HG03342 (cell line): ENCODE results near the gene NID2.

Experiments
- ATAC-seq: cut with Tn5 transposase; IDR thresholded peaks from one replicate; pipeline ENCODE4 v1.9.1; 2021; ENCODE audit warnings: mild to moderate bottlenecking, moderate library complexity; ENCODE audit not compliant: unreplicated experiment

Gene NID2

DNA sequence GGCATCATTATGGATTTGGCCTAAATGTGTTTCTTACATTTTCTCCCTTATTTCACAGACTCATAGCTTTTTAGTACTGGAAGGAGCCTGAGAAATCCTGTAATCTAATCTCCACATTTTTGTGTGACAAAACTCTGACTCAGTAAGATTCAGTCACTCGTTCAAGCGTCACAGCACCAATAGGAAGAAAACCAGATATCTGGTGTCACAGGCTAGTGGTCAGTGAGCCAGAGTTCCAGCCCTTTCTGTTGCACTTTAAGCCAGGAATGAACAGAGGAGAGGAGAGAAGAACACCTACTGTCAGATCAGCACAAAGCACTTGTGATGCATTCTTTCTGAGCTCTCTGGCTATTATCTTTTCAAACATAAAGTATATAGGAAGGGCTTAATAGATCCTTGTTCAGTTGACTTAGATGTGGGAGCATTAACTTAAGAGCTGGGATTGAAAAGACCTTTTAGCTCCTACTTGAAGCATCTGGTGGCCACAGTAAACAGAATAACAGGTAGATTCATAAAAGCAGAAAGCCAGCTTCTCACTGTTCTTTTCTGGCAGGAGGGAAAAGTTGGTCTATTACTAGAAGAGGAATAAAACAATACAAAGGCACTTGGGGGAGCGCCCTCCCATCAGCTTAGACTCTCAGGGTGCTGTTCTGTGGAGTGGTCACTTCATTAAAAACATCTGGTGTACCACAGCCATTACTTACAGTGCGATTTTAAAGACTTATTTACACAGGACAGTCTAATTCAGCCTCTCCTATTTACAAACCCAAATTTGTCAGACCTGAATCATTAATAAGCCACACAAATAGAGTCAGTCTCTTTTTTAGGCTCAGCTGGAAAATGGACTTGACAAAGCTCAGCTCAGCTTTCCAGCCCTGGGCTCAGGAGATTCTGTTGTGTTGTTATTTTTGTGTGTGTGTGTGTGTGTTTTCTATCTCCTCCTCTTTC, 12.2 kb upstream of the NID2 start:
- no peak for ATAC-seq

DNA sequence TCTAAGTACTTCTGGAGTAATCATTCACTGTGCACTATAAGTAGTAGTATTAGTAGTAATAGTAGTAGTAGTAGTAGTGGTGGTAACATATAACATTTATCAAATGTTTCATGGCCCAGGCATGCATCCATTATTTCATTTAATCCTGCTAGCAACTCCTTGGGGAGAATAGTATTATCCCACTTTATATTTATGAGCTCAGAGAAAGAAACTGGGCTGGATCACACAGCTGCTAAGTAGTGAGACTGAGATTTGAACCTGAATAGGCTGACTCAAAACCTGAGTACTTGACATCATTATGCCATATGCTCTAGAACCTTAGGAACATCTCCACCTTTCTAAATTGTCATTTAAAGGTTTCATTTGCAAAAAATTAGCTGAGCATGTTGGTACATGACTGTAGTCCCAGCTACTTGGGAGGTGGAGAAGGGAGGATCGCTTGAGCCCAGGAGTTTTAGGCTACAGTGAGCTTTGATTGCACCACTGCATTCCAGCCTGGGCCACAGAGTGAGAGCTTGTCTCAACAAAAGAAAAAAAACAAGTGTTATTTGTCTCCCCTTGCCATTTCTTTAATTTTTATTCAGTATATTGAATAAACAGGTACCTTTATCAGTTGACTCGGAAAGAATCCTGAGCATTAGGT, 11.4 kb upstream of the NID2 start:
- no peak for ATAC-seq

DNA sequence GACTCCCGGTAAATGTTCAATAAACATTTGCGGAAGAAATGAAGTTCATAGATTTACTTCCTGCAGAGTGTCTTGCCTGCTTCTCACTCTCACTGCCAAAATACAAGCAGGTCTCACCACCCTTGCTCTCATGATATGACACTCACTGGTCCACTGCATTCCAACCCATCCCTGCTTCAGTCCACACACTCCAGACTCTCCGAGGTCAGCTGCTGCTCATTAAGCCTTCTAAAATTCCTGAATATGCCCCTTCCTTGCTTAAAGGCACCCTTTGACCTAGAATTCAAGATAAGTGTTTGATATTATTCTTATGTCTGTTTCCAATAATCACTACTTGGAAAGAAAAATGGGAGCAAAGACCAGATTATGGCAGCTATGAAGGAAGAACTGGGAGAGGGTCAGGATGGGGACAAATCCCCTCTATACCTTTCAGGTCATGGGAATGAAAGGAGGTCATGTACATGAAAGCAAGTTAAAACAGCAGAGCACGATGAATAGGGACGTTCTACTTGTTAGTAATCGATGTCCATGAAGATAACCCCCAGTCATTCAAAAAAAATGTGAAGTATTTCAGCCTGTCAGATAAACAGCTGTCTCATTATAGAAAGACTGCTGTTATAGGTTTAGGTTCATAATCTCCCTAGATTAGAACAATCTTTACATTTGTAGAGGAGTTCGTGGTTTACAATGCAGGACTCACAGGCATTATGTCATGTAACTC, 10.5 kb upstream of the NID2 start:
- ATAC-seq = no peak

DNA sequence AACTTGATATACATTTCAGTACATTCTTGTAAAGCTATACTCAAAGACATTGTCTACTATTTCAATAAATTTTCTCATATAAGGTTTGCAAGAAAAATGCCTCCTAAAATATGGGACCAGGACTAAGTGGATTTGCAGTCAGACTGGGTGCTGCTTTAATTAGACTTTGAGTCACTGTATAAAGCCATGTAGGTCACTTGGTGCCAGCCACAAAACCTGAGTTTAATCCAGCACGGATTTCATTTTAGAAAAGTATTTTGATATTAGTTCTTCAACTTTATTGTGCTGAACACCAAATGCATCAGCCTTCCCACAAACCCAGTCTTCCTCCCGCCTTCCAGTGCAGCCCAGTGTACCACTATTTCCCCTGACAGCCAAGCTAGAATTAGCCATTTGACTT, 9.9 kb upstream of the NID2 start:
- no peak for ATAC-seq

DNA sequence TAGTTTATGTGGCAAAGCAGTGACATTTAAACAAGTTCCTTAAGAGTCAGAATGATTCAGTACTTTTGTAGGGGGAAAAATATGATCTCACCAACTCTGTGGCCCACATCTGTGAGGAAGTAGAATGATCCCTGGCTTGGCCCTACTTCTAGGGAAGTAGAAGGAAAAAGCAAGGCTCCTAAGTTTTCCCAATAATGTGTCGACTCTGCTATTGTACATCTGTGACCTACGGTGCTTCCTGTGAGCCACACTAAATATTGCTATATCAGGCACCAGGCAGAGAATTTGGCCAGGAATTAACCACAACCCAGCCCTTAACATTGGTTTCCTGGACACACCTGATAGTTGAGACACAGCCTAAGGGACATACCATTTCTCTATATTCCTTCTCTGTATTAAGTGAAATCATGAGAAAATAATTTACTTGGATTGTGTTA, 9.3 kb upstream of the NID2 start:
- ATAC-seq = no peak

DNA sequence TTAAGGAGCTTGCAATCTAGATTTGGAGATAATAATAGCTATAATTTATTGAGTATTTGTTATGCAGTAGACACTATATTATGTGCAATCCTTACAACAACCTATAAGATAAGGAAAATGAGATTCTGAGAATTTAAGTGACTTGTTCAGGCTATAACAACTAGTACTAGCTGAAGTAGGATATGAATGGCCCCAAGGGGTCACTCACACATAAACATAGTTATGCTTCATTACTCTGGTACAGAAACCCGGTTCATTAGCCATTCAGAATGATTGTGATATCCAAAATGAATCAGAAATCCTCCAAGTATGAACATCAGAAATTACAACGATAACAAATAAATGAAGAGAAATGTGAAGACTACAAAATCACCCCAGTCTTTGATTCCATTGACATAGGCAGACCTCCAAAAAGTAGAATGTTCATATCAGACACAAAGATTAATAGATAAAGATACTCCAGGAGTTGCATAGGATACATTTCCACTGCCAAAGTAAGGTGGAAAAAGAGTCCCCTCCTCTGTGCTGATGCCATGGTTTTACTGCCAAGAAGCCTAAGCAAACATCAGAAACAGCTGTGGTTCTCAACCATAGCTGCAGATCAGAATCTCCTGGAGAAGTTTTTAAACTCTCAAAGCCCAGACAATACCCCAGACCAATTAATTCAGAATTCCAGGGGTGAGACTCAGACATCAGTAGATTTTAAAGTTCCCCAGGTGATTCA, 8.6 kb upstream of the NID2 start:
- no peak for ATAC-seq

DNA sequence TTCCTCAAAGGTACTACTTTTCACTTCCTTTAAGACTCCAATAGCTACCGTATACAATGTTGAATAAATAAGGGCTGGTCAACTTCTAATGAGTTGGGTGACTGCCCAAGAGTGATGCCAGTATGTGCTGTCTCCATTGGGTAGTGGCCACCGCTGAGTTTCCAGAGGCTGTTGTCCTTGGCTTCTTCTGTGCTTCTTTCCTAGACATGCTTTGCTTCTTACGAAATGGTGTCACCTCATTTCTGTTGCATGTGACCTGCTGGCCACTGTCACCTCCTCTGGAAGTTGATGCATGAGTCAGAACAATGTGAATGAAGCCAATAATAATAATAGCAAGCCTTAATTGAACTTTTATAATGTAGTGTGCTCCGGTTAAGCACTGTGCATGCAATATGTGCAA, 7.5 kb upstream of the NID2 start:
- no peak for ATAC-seq

DNA sequence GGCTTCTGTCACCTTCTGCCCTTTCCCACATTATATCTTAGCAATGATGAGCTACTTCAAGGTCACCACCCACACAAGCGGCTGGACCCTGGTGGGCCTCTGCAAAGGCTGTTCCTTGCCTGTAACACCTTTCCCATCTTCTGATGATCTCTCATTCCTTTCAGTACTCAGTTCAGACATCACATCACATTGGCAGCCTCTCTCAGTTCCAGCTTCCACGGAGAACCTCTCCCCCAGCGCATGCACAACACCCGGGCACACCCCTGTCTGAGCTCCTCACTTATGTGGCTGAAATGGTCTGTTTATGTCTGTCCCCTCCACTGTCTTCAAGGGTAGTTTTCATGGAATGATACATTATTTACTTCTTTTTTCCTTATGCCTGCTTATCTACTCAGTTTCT, 6.5 kb upstream of the NID2 start:
- no peak for ATAC-seq

DNA sequence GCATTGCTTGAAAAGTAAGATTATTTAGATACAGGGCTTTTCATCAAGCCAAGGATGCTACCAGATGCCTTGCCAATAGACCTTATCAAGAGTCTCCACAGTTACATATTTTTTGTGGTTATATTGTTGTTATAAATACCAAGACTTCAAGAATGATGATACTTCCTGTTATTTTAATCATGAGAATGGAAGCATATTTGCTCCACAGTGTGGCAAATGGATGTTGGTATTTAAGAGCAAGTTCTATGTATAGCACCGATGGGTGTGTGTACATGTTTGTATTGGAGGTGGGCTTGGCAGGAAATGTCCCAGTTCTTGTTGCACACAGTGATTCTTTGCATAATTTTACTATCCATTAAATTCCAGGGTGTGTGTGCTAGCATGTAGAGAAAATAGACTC, 4.4 kb upstream of the NID2 start:
- no peak for ATAC-seq

DNA sequence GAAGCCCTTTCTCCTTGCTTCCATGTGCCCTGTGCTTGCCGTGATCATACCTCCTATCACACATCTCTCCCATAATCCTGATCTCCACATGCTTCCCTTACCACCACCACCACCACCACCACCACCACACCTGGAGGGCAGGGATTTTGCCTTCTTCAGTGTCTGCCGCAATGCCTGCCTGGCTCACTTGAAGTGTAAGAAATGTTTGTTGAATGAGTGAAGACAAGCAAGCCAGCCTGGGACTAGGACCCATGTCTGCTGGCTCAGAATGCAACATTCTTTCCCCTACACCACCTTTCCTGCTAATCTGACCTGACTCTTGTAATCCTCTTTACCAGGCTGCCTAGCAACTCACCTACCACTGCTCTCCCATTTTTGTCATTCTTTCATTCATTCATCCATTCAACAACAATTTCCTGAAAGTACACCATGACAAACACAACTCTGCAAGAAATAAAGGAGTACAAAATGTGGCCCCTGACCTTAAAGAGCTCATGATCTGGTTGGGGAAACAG, 3.5 kb upstream of the NID2 start:
- ATAC-seq = no peak

DNA sequence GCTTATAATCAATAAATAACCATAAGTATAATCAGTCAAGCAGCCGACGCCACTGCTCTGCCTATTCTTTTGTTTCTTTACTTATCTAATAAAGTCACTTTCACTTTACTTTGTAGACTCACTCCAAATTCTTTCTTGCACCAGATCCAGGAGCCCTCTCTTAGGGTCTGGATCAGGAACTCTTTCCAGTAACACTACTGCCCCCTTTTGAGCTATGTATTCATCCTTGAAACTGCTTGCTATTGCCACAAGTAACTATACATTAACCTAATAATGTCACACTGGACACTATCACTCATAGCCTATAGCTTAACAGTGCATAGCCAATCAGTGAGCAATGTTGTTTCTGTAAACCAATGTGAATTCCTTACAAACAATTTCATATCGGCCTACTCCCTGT, 2.8 kb upstream of the NID2 start:
- no peak for ATAC-seq

DNA sequence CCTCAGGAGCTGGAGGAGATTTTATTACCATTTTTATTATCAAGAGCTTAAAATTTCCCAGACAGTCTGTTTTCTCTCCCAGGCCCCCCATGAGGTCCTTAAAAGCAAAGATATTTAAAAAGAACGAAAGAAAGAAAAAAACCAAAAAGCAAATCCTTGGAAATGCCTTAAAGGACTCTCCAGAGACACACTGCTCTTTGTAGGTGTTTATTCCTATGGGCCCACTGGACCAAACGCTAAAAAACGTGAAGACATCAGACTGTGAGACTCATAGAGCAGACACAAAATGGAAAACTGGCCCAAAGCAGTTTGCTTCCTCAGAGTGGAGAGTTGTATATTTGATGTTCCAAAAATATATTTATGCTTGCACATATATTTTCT, 1.2 kb upstream of the NID2 start:
- ATAC-seq = no peak

DNA sequence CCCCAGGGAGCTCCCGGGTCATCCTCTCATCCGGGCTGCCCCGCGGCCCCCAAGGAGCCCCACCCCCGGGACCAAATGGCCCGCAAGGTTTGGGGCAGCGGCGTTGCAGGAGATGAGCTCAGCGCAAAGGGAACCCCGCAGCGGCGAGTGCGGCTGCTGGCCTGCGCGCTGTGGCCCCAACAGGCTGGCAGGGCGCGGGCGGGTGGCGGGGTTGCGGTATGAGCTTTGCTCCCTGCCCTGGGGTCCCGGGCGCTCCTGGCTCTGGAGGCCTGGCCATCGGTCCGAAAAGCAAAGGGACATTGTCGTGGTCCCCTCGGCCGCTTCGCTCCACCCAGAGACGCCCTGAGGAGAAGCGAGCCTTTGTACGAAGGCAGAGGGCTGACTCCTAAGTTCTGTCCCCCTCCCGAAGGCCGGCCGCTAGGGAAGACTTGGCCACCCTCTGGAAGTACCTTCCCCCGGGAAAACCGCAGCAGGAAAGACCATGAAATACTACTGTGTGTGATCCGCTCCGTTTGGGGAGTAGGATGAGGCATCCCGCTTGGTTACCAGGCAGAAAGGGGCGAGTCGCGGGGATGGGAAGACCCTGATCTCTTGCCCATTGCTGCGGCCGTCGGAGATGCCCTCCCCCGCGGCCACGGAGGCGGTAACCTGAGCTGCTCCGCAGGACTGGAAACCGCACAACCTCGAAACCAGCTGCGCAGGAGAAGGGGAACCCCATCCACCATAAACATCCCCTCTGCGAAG, 620 bp upstream of the NID2 start:
- ATAC-seq = no peak

DNA sequence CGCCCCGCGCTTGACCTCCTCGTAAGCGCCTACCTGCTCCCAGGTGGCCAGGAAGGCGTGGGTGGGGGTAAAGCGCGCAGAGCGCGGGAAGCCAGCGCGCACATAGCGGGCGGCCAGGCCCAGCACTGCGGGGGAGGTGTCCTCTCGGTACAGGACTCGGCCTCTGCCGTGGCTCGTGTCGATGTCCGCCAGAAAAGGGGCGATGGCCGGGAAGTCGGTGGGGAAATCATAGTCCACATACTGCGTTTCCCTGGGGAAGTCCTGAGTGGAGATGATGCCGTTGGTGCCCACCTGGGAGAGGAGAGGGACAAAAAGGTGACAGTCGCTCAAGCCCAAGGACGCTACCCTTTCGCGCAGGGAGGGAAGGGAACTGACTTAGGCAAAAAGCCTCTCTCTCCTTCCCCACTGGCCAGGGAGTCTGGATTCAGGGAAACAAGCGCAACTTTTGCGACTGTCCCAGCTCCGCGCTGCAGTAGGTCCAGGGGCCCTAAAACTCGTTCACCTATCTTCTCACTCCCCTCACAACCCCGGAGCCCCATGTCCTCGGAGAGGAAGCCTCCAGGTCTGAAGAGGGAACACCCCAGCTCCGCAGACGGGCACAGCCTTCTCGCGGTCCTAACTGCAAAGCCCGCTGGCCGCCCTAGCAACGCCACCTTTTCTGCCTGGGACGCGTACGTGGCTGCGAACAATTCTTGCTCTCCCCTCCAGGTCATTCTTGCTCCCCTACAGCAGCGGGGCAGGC, 815 bp downstream of the NID2 start:
- no peak for ATAC-seq

DNA sequence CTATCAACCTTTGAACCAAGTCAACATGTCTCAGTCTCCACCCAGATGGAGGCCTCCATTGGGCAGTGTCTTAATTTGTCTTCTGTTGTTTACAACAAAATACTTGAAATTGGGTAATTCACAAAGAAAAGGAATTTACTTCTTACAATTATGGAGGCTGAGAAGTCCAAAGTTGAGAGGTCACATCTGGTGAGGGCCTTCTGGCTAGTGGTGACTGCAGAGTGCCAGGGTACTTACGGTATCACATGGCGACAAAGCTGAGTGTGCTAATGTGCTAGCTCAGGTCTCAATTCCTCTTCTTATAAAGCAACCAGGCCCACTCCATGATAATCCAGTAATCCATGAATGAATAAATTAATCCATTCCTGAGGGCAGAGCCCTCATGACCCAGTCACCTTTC, 4.7 kb downstream of the NID2 start:
- no peak for ATAC-seq

DNA sequence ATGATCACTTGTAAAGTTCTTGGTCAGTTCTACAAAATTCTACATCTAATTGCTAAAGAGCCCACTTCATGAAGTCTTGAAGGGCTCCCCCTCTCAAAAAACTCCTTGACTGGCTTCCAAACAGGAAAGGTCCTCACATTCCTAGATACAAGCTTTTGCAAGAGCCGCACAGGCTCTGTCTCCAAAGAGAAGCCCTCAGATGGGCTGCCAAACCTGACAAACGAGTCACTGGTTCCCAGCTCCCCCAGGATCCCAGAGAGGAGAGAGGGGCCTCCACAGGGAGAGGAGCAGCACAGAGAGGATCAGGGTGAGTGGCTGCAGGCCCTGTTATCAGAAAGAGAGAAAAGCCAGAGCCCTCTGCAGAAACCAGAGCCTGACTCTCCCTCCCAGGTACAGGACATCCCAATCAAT, 5.8 kb downstream of the NID2 start:
- no peak for ATAC-seq

DNA sequence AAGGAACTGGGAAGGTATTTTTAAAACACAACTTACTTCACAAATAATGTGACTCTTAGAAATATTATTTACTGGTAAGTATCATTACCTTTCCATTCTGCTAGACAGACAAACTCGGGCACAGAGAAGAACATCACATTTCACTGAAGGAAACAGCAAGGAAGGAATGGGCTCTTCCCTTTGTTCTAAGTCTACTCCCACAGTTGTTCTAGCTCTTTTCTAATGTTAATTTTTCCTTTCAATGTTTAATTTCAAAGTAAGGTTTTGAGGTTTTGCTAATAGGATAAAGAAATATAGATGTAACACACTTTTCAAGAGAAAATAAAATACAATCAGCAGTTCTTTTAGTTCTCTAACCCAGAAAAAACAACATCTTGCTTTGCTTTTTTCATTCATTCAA, 7.0 kb downstream of the NID2 start:
- ATAC-seq = no peak

DNA sequence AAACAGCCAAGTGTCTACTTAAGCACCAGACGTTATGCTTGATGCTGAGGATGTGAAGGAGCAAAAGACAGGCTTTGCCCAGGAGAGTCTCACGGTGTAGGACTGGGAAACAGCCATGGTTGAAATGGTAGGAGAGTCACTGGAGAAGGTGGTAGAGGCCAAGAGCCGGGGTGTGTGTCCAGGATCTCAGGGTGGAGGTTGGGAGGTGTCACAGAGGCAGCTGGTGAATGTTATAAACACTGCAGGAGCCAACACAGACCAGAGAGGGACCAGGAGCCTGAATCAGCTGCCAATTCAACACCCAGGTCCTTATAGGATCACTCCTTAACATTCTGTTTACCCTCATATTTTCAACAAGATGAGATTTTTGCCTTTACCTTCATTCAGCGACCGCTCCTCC, 7.5 kb downstream of the NID2 start:
- no peak for ATAC-seq

DNA sequence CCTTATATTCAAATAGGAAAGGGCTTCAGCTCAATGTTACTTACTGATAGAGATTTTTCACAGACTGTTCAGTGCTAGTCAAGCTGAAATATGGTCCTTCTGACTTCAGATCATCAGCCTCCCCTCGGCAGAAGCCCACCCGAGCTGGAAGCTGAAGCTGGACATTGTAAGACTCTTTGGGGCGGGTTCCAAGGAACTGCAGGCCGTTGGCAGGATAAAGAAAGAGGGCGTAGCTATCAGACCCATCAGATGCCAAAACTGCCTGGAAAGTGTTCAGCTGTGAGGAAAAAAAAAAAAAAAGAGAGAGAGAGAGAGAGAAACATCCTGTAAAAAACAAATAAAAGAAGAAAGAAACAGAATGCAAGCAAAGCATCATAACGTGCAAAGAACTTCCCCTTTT, 8.8 kb downstream of the NID2 start:
- ATAC-seq = no peak

DNA sequence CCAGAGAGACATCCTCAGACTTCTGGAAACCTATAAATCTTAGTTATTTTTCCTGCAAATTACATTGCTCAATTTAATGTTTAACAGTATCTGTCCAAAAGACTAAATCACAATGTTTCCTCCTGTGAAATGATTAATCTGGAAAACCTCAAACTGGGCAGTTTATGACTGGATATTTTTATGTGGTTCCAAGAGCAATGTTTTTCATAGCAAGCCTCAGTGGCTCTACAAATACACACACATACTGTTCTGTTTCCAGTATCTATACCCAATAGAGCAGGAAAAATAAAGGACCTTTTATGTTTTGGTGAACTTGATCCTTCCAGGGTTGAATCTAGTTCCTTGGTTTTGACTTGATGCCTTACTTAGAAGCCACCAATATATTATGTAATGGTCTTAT, 9.2 kb downstream of the NID2 start:
- no peak for ATAC-seq
